GM19099 (cell line): ENCODE data around the gene PP2D1.

Experiments
- POLR2A ChIP-seq: IDR thresholded peaks from 3 replicates; pipeline ENCODE4 v1.6.1; 2011; ENCODE audit warnings: low read depth; ENCODE audit not compliant: insufficient read length; ENCODE audit errors: extremely low read depth

The PP2D1 gene

GRCh38 chr3:20022954-20023622, 11.0 kb upstream of the PP2D1 start:
- no peak for TF ChIP-seq POLR2A

- no peak for TF ChIP-seq POLR2A
Measured at GRCh38 chr3:20015525-20015924, 3.5 kb upstream of the PP2D1 start.

GRCh38 chr3:20013396-20013795, 1.3 kb upstream of the PP2D1 start:
- TF ChIP-seq POLR2A: no peak

GRCh38 chr3:20008646-20009045, 3.4 kb downstream of the PP2D1 start:
- TF ChIP-seq POLR2A: no peak

GRCh38 chr3:20007960-20008359, 4.1 kb downstream of the PP2D1 start:
- TF ChIP-seq POLR2A: no peak

- TF ChIP-seq POLR2A: no peak
Measured at GRCh38 chr3:20001932-20002331, 10.1 kb downstream of the PP2D1 start.

- TF ChIP-seq POLR2A: no peak
Measured at GRCh38 chr3:19997502-19997901, 14.6 kb downstream of the PP2D1 start.

- TF ChIP-seq POLR2A: no peak
Measured at GRCh38 chr3:19994796-19995195, 17.3 kb downstream of the PP2D1 start.

GRCh38 chr3:19972054-19972453, 40.0 kb downstream of the PP2D1 start:
- no peak for TF ChIP-seq POLR2A

- TF ChIP-seq POLR2A: no peak
Measured at GRCh38 chr3:19970327-19970726, 41.7 kb downstream of the PP2D1 start.

GRCh38 chr3:19967812-19968211, 44.3 kb downstream of the PP2D1 start:
- no peak for TF ChIP-seq POLR2A

- TF ChIP-seq POLR2A: no peak
Measured at GRCh38 chr3:19967208-19967607, 44.9 kb downstream of the PP2D1 start.

- no peak for TF ChIP-seq POLR2A
Measured at GRCh38 chr3:19961960-19962359, 50.1 kb downstream of the PP2D1 start.

GRCh38 chr3:19960696-19961095, 51.4 kb downstream of the PP2D1 start:
- TF ChIP-seq POLR2A: no peak

GRCh38 chr3:19959505-19959904, 52.6 kb downstream of the PP2D1 start:
- TF ChIP-seq POLR2A: no peak

GRCh38 chr3:19954676-19955075, 57.4 kb downstream of the PP2D1 start:
- TF ChIP-seq POLR2A: no peak

- TF ChIP-seq POLR2A: no peak
Measured at GRCh38 chr3:19950316-19950715, 61.7 kb downstream of the PP2D1 start.

- no peak for TF ChIP-seq POLR2A
Measured at GRCh38 chr3:19948226-19948591, 63.9 kb downstream of the PP2D1 start.

- TF ChIP-seq POLR2A: no peak
Measured at GRCh38 chr3:19947549-19948225, 64.4 kb downstream of the PP2D1 start.
